ENCODE results near the gene HHEX.

DNA sequence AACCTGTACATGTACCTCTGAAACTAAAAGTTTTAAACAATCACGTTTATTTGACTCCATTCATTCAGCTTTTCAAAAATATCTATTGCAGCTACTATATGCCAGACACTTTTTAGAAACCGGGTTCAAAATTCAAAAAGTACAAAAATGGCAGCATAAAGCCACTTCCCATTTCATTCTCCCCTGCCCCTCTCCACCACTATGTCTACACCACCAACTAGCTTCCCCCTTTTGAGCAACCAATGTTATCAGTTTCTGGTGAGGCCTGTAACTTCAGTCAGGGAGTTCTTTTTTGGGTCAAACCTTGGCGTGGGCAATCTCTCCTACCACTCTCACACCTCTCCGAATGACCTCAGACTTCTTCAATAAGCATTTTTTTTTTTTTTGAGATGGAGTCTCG is 11.5 kb upstream of the HHEX start:
- no peak for TF ChIP-seq POLR2A (IDR thresholded peaks at IDR 0.05)
- TF ChIP-seq, protein P1, sequence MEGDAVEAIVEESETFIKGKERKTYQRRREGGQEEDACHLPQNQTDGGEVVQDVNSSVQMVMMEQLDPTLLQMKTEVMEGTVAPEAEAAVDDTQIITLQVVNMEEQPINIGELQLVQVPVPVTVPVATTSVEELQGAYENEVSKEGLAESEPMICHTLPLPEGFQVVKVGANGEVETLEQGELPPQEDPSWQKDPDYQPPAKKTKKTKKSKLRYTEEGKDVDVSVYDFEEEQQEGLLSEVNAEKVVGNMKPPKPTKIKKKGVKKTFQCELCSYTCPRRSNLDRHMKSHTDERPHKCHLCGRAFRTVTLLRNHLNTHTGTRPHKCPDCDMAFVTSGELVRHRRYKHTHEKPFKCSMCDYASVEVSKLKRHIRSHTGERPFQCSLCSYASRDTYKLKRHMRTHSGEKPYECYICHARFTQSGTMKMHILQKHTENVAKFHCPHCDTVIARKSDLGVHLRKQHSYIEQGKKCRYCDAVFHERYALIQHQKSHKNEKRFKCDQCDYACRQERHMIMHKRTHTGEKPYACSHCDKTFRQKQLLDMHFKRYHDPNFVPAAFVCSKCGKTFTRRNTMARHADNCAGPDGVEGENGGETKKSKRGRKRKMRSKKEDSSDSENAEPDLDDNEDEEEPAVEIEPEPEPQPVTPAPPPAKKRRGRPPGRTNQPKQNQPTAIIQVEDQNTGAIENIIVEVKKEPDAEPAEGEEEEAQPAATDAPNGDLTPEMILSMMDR (IDR thresholded peaks at IDR 0.05) = no peak

All from heart left ventricle (tissue), 13 donors.